A549 (cell line): ENCODE results near the gene MRPL20. TPM values are rescaled to one million over a fixed set of nuclear protein-coding genes. Genes with fewer than 3 reads are reported as not detected.
"Not testable (repeated sequence)": the region's sequence is repeated elsewhere in the genome, so short reads cannot be mapped to it uniquely, and the experiment has no call there.

Experiments
- ATAC-seq, 2 experiments: fragments of 200-7000 bp in 1 of 2; fragments of >200 bp in 1 of 2; cut with Nextera tagmentation in 1 of 2; cut with Tn5 transposase in 1 of 2; 3 replicates each; pipeline versions ENCODE4 v1.8.0 to v1.9.1; 2018 to 2020; ENCODE audit warnings: mild to moderate bottlenecking in 1 of 2, moderate library complexity in 1 of 2
- CTCF ChIA-PET: fragments of 300-600 bp; sonication (Branson Sonifier 250); formaldehyde crosslinking; extraction: SDS; loops from one replicate; lab custom pipeline; 2021; ENCODE audit warnings: antibody characterized with exemption, inconsistent platforms; lab: Yijun Ruan, JAX
- POLR2A ChIA-PET: fragments of 350-600 bp; formaldehyde crosslinking; extraction: SDS; loops from one replicate; lab custom pipeline; 2021; ENCODE audit warnings: antibody characterized with exemption, inconsistent platforms; lab: Yijun Ruan, JAX
- DNase-seq, 2 experiments: peaks; one replicate each; pipeline versions ENCODE4 v3.0.0 to v3.0.0-alpha.2; 2011 to 2016; ENCODE audit warnings: low read depth in 1 of 2, low spot score in 1 of 2
- FAIRE-seq: peaks from 2 replicates; lab custom pipeline; 2011; peaks lifted over from hg19 to GRCh38; lab: Jason Lieb, UNC
- H3K27ac ChIP-seq, 2 experiments: fragments of >200 bp; sonication (Bioruptor Twin); formaldehyde crosslinking; 3 replicates each; pipeline ENCODE4 v1.5.1; 2016 to 2017
- H3K4me1 ChIP-seq: fragments of >200 bp; sonication (Bioruptor Twin); formaldehyde crosslinking; 3 replicates; pipeline ENCODE4 v1.6.1; 2016
- H3K4me2 ChIP-seq: fragments of >200 bp; sonication (Bioruptor Twin); formaldehyde crosslinking; 3 replicates; pipeline ENCODE4 v1.6.1; 2016
- H3K4me3 ChIP-seq: fragments of >200 bp; sonication (Bioruptor Twin); formaldehyde crosslinking; 3 replicates; pipeline ENCODE4 v1.5.1; 2016
- H3K9me3 ChIP-seq: fragments of >200 bp; sonication (Bioruptor Twin); formaldehyde crosslinking; 3 replicates; pipeline ENCODE4 v1.6.1; 2016
- BCL3 ChIP-seq: fragments of >200 bp; sonication (Bioruptor Twin); formaldehyde crosslinking; IDR thresholded peaks from 3 replicates; pipeline ENCODE4 v1.6.1; 2016
- BHLHE40 ChIP-seq: IDR thresholded peaks from 2 replicates; pipeline ENCODE4 v1.6.1; 2012; ENCODE audit warnings: low read depth, low read length, inconsistent platforms
- CBX2 ChIP-seq: fragments of 200-600 bp; sonication (generic); IDR thresholded peaks from 2 replicates; pipeline ENCODE4 v1.6.1; 2016; ENCODE audit warnings: low read depth, mild to moderate bottlenecking, borderline replicate concordance
- CBX8 ChIP-seq: fragments of 200-600 bp; sonication (generic); IDR thresholded peaks from 2 replicates; pipeline ENCODE4 v1.6.1; 2016
- CHD4 ChIP-seq: fragments of 200-600 bp; sonication (generic); IDR thresholded peaks from 2 replicates; pipeline ENCODE4 v1.6.1; 2016; ENCODE audit warnings: antibody characterized with exemption, mild to moderate bottlenecking, borderline replicate concordance
- EHF ChIP-seq: fragments of 250-450 bp; sonication (Bioruptor Pico); IDR thresholded peaks from 2 replicates; pipeline ENCODE4 v1.5.0; 2020; ENCODE audit warnings: mild to moderate bottlenecking
- EP300 ChIP-seq, 2 experiments: fragments of >200 bp; sonication (Bioruptor Twin); formaldehyde crosslinking; IDR thresholded peaks; 2 replicates in 1 of 2; 3 replicates in 1 of 2; pipeline ENCODE4 v1.6.1; 2016 to 2017
- FOSB ChIP-seq: fragments of 250-450 bp; sonication (Bioruptor Pico); IDR thresholded peaks from 2 replicates; pipeline ENCODE4 v1.5.0; 2020; ENCODE audit warnings: mild to moderate bottlenecking, moderate library complexity
- FOXS1 ChIP-seq: fragments of 250-450 bp; sonication (Bioruptor Pico); IDR thresholded peaks from 2 replicates; pipeline ENCODE4 v1.5.0; 2020; ENCODE audit warnings: mild to moderate bottlenecking, moderate library complexity
- HOXB5 ChIP-seq: fragments of 250-450 bp; sonication (Bioruptor Pico); IDR thresholded peaks from 2 replicates; pipeline ENCODE4 v1.5.0; 2020; ENCODE audit warnings: mild to moderate bottlenecking, moderate library complexity
- JUN ChIP-seq, 2 experiments: fragments of >200 bp; sonication (Bioruptor Twin); formaldehyde crosslinking; IDR thresholded peaks; 2 replicates in 1 of 2; 3 replicates in 1 of 2; pipeline ENCODE4 v1.6.1; 2016 to 2017
- JUNB ChIP-seq: fragments of >200 bp; sonication (Bioruptor Twin); formaldehyde crosslinking; IDR thresholded peaks from 2 replicates; pipeline ENCODE4 v1.6.1; 2016
- KDM1A ChIP-seq: fragments of 200-600 bp; sonication (generic); IDR thresholded peaks from 2 replicates; pipeline ENCODE4 v1.6.1; 2016; ENCODE audit warnings: low read depth, mild to moderate bottlenecking
- MAFK ChIP-seq: fragments of 450-650 bp; IDR thresholded peaks from 2 replicates; pipeline ENCODE4 v1.6.1; 2014; ENCODE audit not compliant: partially characterized antibody
- MAX ChIP-seq: IDR thresholded peaks from 2 replicates; pipeline ENCODE4 v1.6.1; 2012
- MAZ ChIP-seq: fragments of 150-350 bp; IDR thresholded peaks from 2 replicates; pipeline ENCODE4 v1.6.1; 2014; ENCODE audit warnings: antibody characterized with exemption, low read depth, low read length, borderline replicate concordance
- NFE2L2 ChIP-seq: fragments of 150-350 bp; conservative IDR thresholded peaks from 2 replicates; pipeline ENCODE4 v1.6.1; 2014; ENCODE audit warnings: low read length
- NR3C1 ChIP-seq: fragments of >200 bp; sonication (Bioruptor Twin); formaldehyde crosslinking; IDR thresholded peaks from 3 replicates; pipeline ENCODE4 v1.6.1; 2017
- RCOR1 ChIP-seq: fragments of 150-350 bp; IDR thresholded peaks from 2 replicates; pipeline ENCODE4 v1.6.1; 2014; ENCODE audit warnings: antibody characterized with exemption, low read length, low read depth
- RNF2 ChIP-seq: fragments of 200-600 bp; sonication (generic); IDR thresholded peaks from 2 replicates; pipeline ENCODE4 v1.6.1; 2016; ENCODE audit warnings: low read depth, mild to moderate bottlenecking, antibody characterized with exemption, moderate library complexity, borderline replicate concordance
- TP53 ChIP-seq: fragments of 250-450 bp; sonication (Bioruptor Pico); IDR thresholded peaks from 2 replicates; pipeline ENCODE4 v1.5.0; 2021; ENCODE audit warnings: mild to moderate bottlenecking, moderate library complexity
- USF2 ChIP-seq: fragments of 450-650 bp; IDR thresholded peaks from 2 replicates; pipeline ENCODE4 v1.6.1; 2014; ENCODE audit warnings: antibody characterized with exemption
- WGBS: methylation state at CpG from one replicate; pipeline ENCODE4 v1.1.6; 2017; ENCODE audit errors: missing lambda C conversion rate; 5-methylcytosine and 5-hydroxymethylcytosine counted together
- polyA plus RNA-seq, 4 experiments: library from polyadenylated mRNA; depleted of rRNA in 3 of 4; stranded (reverse); fragments of >200 nt; fragmentation: RNase III in 1 of 4; extraction: RNeasy Plus Mini Kit Qiagen cat#74134 plus additional on column Dnase treatment in 1 of 4; gene quantifications; 2 replicates in 3 of 4; 3 replicates in 1 of 4; pipeline ENCODE4 v1.2.3, GENCODE V29; 2011 to 2017
- TF ChIP-seq, protein P1 (sequence below): fragments of >200 bp; sonication (Bioruptor Twin); formaldehyde crosslinking; IDR thresholded peaks from 2 replicates; pipeline ENCODE4 v1.6.1; 2016
- TF ChIP-seq, protein P2 (sequence below): IDR thresholded peaks from 2 replicates; pipeline ENCODE4 v1.6.1; 2012
- TF ChIP-seq, protein P3 (sequence below): fragments of 150-350 bp; IDR thresholded peaks from 2 replicates; pipeline ENCODE4 v1.6.1; 2014; ENCODE audit warnings: low read depth, mild to moderate bottlenecking, low read length
- TF ChIP-seq, protein P4 (sequence below): fragments of 250-450 bp; sonication (Bioruptor Pico); IDR thresholded peaks from 2 replicates; pipeline ENCODE4 v1.5.0; 2021; ENCODE audit warnings: mild to moderate bottlenecking, moderate library complexity, borderline replicate concordance
- TF ChIP-seq, protein P5 (sequence below): fragments of 250-450 bp; sonication (Bioruptor Pico); IDR thresholded peaks from 2 replicates; pipeline ENCODE4 v1.5.0; 2020; ENCODE audit warnings: low read depth, mild to moderate bottlenecking, moderate library complexity

The MRPL20 gene
- polyA plus RNA-seq, 2 of the 4 experiments (the other 2 are of a cell fraction), result 158 to 163 TPM

GRCh38 chr1:1449099-1449739 lies 42.1 kb upstream of the MRPL20 start, which contains the start of gene ATAD3C:
Gene ATAD3C (plus strand): TSS chr1:1449689. CDS start chr1:1450684, 995 bp downstream.
- Histone ChIP-seq H3K9me3 (no peaks in the 10 kb centered on the region), H3K4me3 (no peak within 1 kb of the TSS), H3K27ac (no peak within 1 kb of the TSS), H3K4me1 (no peaks in the 10 kb centered on the region), H3K4me2 (no peak within 1 kb of the TSS)
- WGBS, result no CpG with 5 or more reads among the region's 6 CpGs
- CTCF ChIA-PET, result no interaction called here
- ATAC-seq (no peak), FAIRE-seq (no peak), DNase-seq (no peak)
- POLR2A ChIA-PET, result no interaction called here
- TF ChIP-seq RNF2 (no peak), NR3C1 (no peak), FOSB (CRISPR knock-in tag) (no peak), JUNB (no peak), MAZ (no peak), FOXS1 (CRISPR knock-in tag) (no peak), CHD4 (no peak), EHF (no peak), TP53 (no peak), JUN (IDR thresholded peaks at IDR 0.05) (no peak), MAFK (no peak), CBX2 (no peak)
- TF ChIP-seq, protein P1, sequence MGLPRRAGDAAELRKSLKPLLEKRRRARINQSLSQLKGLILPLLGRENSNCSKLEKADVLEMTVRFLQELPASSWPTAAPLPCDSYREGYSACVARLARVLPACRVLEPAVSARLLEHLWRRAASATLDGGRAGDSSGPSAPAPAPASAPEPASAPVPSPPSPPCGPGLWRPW, result no peak
- TF ChIP-seq, protein P2, sequence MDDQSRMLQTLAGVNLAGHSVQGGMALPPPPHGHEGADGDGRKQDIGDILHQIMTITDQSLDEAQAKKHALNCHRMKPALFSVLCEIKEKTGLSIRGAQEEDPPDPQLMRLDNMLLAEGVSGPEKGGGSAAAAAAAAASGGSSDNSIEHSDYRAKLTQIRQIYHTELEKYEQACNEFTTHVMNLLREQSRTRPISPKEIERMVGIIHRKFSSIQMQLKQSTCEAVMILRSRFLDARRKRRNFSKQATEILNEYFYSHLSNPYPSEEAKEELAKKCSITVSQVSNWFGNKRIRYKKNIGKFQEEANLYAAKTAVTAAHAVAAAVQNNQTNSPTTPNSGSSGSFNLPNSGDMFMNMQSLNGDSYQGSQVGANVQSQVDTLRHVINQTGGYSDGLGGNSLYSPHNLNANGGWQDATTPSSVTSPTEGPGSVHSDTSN, result no peak

- H3K27ac ChIP-seq, CTCF ChIA-PET, ATAC-seq, H3K4me2 ChIP-seq, FAIRE-seq, H3K9me3 ChIP-seq, H3K4me1 ChIP-seq, H3K4me3 ChIP-seq, POLR2A ChIA-PET, DNase-seq: not testable (repeated sequence)
- no CpG with 5 or more reads among the region's 19 CpGs for WGBS
Observed at GRCh38 chr1:1446631-1447030, 39.5 kb upstream of the MRPL20 start.

- H3K27ac ChIP-seq, result no peak overlapping the region
- FAIRE-seq, result no peak
- ChIA-PET POLR2A (no interaction called here), CTCF (interaction anchor here (0.8 to 8.5 kb wide), 9 partner anchors 13 to 70 kb away, joined by 3 to 162 read pairs (median 12); partner anchors contain the start of genes CCNL2 and MRPL20)
- no peak overlapping the region for H3K4me2 ChIP-seq
- no peak for ATAC-seq
- no peaks in the 10 kb centered on the region for H3K9me3 ChIP-seq
- H3K4me3 ChIP-seq, result no peak overlapping the region
- peaks cover 21% of the 10 kb centered on the region for H3K4me1 ChIP-seq
- WGBS, result 95% methylated on average over 30 of the region's 32 CpGs
- DNase-seq, result peak in 1 of 2 experiments; percentile 1
- no peak for TF ChIP-seq USF2
- TF ChIP-seq EP300 (IDR thresholded peaks at IDR 0.05), result no peak
- no peak for TF ChIP-seq MAX
- TF ChIP-seq BCL3, result no peak
- TF ChIP-seq, protein P3, sequence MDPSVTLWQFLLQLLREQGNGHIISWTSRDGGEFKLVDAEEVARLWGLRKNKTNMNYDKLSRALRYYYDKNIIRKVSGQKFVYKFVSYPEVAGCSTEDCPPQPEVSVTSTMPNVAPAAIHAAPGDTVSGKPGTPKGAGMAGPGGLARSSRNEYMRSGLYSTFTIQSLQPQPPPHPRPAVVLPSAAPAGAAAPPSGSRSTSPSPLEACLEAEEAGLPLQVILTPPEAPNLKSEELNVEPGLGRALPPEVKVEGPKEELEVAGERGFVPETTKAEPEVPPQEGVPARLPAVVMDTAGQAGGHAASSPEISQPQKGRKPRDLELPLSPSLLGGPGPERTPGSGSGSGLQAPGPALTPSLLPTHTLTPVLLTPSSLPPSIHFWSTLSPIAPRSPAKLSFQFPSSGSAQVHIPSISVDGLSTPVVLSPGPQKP, result no peak
- TF ChIP-seq CBX8, result no peak
- TF ChIP-seq NFE2L2, result no peak
- TF ChIP-seq BHLHE40, result no peak
- TF ChIP-seq KDM1A, result no peak
- no peak for TF ChIP-seq RCOR1
- TF ChIP-seq HOXB5 (CRISPR knock-in tag), result no peak
- TF ChIP-seq, protein P4, sequence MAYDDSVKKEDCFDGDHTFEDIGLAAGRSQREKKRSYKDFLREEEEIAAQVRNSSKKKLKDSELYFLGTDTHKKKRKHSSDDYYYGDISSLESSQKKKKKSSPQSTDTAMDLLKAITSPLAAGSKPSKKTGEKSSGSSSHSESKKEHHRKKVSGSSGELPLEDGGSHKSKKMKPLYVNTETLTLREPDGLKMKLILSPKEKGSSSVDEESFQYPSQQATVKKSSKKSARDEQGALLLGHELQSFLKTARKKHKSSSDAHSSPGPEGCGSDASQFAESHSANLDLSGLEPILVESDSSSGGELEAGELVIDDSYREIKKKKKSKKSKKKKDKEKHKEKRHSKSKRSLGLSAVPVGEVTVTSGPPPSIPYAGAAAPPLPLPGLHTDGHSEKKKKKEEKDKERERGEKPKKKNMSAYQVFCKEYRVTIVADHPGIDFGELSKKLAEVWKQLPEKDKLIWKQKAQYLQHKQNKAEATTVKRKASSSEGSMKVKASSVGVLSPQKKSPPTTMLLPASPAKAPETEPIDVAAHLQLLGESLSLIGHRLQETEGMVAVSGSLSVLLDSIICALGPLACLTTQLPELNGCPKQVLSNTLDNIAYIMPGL (CRISPR knock-in tag), result no peak
- TF ChIP-seq, protein P5, sequence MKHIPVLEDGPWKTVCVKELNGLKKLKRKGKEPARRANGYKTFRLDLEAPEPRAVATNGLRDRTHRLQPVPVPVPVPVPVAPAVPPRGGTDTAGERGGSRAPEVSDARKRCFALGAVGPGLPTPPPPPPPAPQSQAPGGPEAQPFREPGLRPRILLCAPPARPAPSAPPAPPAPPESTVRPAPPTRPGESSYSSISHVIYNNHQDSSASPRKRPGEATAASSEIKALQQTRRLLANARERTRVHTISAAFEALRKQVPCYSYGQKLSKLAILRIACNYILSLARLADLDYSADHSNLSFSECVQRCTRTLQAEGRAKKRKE, result no peak
Observed at GRCh38 chr1:1442069-1442770, 35.1 kb upstream of the MRPL20 start.
